IPS DF 6.9 (cell line): ENCODE data around the gene OR10K2.

Experiments
- DNase-seq: peaks from one replicate; pipeline ENCODE4 v3.0.0-alpha.2; 2013; ENCODE audit warnings: low read depth, low spot score
- H3K27ac ChIP-seq: one replicate; pipeline ENCODE4 v1.5.1; 2013; ENCODE audit warnings: low read length, control low read depth
- H3K27me3 ChIP-seq: 2 replicates; pipeline ENCODE4 v1.6.1; 2013; ENCODE audit warnings: mild to moderate bottlenecking, low read length; ENCODE audit not compliant: control insufficient read depth, insufficient read depth
- H3K36me3 ChIP-seq: 2 replicates; pipeline ENCODE4 v1.6.1; 2013; ENCODE audit warnings: low read length; ENCODE audit not compliant: control insufficient read depth, insufficient read depth
- H3K4me1 ChIP-seq: 2 replicates; pipeline ENCODE4 v1.6.1; 2013; ENCODE audit warnings: low read length; ENCODE audit not compliant: control insufficient read depth, insufficient read depth
- H3K4me3 ChIP-seq: 2 replicates; pipeline ENCODE4 v1.5.1; 2013; ENCODE audit warnings: mild to moderate bottlenecking, low read length
- H3K9me3 ChIP-seq: 2 replicates; pipeline ENCODE4 v1.6.1; 2013; ENCODE audit warnings: low read length, inconsistent platforms; ENCODE audit not compliant: control insufficient read depth, insufficient read depth
- WGBS: extraction: QIAGEN DNeasy Blood & Tissue Kit; methylation state at CpG from one replicate; pipeline ENCODE4 v1.1.7; 2013; ENCODE audit warnings: mixed read lengths, missing lambda C conversion rate; ENCODE audit not compliant: insufficient read length, insufficient coverage; 5-methylcytosine and 5-hydroxymethylcytosine counted together

The OR10K2 gene

DNA sequence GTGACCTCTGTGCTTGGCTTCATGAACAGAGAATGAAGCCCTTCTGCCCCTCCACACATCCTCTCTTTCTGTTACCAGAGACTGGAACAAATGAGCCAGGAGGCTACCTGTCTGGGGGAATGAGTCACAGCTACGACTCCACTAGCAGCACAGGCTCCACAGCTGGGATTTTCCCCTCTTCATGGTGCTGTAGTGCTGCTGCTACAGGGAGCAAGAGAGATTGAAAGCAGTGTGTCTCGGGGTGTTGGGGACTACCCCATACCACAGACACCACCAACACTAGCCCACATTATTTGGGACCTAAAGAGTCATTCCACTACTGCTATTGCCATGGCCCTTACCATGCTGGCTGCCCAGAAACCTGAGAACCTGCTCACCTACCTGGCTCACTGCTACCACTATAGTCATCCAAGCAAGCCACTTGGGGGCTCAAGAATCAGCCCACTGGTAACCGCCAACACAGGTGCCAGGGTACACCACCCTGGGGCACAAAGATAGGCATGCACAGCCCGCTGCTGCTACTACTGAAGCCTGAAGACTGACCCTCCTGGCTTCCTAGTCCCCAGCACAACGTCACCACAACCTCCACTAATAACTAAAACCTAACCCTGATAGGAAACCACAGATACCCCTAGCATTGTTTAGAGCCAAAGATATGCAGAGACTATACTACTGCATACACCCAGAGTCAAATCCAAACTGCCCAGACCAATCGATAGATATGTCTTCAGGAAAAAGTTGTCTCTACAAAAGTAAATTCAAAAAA, 54.7 kb downstream of the OR10K2 start:
- H3K27ac ChIP-seq: no peak overlapping the region
- H3K4me3 ChIP-seq: no peak overlapping the region
- WGBS: no CpG with 5 or more reads among the region's 6 CpGs
- H3K36me3 ChIP-seq: no peaks in the 10 kb centered on the region
- H3K27me3 ChIP-seq: no peaks in the 10 kb centered on the region
- H3K4me1 ChIP-seq: no peaks in the 10 kb centered on the region
- no peaks in the 10 kb centered on the region for H3K9me3 ChIP-seq
- no peak for DNase-seq
